Superior temporal gyrus (tissue), 1 donor: ENCODE measurements around the gene OR13C8.
"Not testable (repeated sequence)": the region's sequence is repeated elsewhere in the genome, so short reads cannot be mapped to it uniquely, and the experiment has no call there.

Experiments used
- DNase-seq: peaks from one replicate; pipeline ENCODE4 v3.0.0-alpha.2; 2016; ENCODE audit errors: extremely low spot score

Gene OR13C8, protein sequence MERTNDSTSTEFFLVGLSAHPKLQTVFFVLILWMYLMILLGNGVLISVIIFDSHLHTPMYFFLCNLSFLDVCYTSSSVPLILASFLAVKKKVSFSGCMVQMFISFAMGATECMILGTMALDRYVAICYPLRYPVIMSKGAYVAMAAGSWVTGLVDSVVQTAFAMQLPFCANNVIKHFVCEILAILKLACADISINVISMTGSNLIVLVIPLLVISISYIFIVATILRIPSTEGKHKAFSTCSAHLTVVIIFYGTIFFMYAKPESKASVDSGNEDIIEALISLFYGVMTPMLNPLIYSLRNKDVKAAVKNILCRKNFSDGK

DNA sequence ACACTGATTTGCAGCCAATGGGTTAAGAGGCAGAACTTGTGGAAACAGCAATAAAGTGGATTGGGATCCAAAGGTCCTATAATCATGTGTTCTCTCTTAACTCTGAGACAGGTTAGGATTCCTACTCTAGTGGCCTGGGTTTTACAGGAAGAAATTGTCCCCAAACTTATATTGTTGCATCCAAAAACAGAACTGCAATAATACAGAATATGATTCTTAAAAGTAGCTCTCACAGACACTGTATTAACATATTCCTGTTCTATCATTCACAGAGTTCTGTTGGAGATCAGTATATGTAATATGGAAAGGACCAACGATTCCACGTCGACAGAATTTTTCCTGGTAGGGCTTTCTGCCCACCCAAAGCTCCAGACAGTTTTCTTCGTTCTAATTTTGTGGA, at the start of gene OR13C8:
Gene OR13C8, plus strand, starts transcription at position 301 of the 400 bp plus-strand sequence. Its CDS starts 0 bp downstream, at position 301.
- no peak for DNase-seq

DNA sequence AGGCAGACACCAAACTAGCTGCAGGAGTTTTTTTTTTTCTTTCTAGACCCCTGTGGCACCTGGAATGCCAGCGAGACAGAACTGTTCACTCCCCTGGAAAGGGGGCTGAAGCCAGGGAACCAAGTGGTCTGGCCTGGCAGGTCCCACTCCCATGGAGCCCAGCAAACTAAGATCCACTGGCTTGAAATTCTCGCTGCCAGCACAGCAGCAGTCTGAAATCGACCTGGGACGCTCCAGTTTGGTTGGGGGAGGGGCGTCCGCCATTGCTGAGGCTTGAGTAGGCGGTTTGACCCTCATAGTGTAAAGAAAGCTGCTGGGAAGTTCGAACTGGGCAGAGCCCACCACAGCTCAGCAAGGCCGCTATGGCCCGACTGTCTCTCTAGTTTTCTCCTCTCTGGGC, 48.7 kb upstream of the OR13C8 start:
- not testable (repeated sequence) for DNase-seq

DNA sequence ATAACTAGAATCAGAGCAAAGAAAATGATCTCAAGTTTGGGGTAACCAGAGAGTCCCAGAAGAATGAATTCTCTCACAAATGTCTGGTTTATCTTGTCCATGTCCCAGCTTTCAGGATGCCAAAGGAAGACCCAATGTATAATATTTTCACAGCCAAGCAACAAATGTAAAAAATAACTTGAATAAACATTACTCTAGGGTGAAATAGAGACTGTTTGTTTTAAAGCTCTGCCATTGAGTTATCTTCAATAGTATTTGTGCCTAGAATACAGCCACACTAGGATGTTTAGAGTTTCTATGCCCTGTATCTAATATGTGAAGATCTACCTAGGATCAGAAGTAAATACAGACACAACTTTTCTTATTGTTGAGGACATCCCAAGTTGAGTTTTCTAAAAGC, 41.9 kb upstream of the OR13C8 start, which contains the start of gene OR13C4:
Gene OR13C4, minus strand, starts transcription at position 101 of the 400 bp plus-strand sequence. Its CDS starts 0 bp downstream, at position 101.
- no peak for DNase-seq

DNA sequence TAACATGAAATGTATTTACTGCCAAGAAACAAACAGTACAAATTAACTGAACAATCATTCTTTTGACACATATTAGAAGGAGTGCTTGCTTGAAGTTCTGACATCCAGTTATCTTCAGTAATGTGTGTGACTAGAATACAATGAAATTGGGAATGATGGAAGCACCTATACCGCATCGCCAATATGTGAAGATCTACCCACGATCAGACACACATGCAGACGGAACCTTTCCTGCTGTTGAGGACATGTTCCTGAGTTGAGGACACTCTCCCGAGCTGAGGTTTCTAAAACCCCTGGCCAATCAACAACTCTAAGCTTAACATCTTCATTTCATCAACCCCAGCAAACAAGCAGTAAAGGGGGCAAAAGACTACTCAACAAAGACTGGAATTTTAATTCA, 32.2 kb upstream of the OR13C8 start, which contains the start of gene OR13C3:
Gene OR13C3, minus strand, starts transcription at position 101 of the 400 bp plus-strand sequence. CDS start 133 bp downstream, outside the sequence.
- DNase-seq: no peak

DNA sequence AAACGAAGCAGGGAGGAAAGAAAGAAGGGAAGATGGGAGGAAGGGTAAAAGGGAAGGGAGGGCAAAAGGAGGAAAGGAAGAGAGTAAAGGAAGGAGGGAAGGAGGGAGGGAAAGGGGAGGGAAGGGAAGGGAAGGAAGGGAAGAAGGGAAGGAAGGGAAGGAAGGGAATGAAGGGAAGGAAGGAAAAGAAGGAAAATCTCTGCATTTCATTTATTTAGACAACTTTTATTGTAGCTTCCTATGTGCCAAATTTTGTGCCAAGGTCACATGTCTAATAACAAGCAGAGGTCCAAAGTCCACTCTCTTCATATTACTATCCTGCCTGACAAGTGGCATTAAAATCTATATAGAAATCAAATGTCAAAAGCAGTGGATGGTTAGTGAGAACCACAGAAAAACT, 29.7 kb upstream of the OR13C8 start:
- DNase-seq: no peak

DNA sequence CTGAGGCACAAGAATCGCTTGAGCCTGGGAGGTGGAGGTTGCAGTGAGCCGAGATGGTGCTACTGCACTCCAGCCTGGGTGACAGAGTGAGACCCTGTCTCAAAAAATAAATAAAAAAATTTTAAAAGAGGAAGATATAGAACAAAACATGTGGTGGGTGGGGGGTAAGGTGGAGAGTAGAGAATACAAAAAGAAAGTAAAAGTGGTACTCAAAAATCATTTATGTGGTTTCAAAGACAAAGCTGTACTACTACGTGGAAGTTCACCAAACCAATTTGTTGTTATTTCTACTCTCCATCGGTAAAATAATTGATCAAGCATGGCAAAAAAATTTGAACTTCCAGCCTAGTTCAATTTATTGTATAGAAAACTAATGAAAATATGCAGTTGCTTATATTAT, 24.3 kb upstream of the OR13C8 start:
- DNase-seq: no peak

DNA sequence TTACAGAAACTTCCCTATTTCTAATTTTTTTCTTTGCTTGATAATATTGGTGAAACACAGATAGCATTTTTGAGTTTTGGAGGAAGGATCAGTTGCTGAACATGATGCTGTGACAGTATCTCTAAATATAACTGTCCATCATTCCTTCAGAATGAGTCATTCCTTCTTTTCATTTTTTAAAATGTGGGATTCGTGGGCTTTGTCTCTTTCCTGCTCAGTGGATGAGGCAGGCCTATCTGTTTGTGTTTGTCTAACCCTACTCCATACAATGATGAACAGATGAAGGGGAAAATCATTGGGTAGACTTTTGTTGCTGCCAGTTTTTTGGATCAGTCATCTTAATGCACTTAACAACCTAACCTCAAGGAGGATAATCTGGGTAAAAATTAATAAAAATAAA, 15.7 kb upstream of the OR13C8 start:
- no peak for DNase-seq

DNA sequence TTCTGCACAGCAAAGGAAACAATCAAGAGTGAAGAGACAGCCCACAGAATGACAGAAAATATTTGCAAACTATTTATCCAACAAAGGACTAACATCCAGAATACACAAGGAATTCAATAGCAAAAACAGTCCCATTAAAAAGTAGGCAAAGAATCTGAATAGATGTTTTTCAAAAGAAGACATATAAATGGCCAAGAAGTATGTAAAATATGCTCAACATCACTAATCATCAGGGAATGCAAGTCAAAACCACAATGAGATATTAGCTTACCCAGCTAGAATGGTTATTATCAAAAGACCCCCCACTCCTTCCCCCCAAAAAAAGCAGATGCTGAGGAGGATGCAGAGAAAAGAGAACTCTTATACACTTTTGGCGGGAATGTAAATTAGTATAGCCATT, 13.4 kb upstream of the OR13C8 start:
- no peak for DNase-seq

DNA sequence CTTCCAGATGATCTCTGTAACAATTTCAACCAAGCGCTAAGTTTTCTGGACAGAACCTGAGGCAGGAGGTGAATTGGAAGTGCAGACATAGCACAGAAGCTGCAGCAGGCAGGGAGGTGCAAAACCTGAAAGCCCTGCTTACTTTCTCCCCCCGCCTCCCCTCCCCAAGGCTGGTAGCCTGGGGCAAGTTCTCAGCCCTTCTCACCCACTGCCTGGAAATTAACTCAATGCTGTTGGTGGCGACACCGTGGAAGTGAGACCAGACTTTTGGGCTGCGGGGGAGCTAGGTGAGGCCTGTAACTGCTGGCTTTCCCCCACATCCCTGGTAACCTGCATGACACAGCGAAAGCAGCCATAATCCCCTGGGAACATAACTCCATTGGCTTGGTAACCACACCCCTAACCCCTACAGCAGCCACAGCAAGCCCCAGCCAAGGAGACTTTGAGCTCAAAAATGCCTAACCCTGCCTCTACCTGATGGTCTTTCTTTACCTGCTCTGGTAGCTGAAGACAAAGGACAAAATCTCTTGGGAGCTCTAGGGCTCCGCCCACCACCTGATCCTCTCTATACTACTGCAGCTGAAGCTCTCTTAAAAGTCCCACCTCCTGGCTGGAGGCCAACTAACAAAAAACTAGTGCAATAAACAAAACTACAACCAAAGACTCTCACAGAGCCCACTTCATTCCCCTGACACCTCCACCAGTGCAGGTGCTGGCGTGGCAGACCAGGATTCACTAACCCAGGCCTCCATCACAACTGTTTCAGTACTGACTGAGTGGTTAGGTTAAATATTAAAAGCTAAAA, 11.9 kb upstream of the OR13C8 start:
- DNase-seq: no peak

DNA sequence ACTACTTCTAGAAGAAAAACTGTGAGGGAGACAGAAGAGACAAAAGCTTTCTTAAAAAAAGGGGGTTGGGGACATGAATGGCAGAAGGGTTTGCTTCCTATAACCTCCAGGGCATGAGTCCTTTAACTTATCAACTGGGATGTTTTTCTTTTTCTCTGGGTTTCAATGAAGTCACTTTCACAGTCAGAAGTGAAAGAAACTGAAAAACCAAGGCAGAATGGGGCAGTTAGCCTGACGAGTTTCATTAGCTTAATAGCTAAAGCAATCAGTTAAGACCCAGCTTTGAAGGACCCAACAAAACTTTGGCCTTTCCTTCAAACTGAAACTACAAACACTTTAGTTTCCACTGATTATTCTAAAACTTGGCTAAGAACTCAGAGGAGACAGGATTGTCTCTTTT, 4.6 kb upstream of the OR13C8 start:
- no peak for DNase-seq

DNA sequence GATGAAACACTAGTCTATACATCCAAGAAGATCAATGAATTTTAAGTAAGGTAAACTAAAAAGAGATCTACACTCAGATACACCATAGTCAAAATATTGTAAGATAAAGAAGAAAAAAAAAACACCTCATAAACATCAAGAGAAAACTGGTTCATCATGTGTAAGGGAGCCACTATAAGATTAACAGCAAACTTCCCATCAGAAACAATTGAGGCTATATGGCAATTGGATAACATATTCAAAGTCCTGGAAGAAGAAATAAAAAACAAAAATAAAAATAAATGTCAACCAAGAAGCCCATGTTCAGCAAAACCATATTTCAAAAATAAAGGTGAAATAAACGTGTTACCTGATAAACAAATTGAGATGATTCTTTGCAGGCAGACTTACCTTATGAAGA, 3.6 kb downstream of the OR13C8 start:
- DNase-seq: no peak

DNA sequence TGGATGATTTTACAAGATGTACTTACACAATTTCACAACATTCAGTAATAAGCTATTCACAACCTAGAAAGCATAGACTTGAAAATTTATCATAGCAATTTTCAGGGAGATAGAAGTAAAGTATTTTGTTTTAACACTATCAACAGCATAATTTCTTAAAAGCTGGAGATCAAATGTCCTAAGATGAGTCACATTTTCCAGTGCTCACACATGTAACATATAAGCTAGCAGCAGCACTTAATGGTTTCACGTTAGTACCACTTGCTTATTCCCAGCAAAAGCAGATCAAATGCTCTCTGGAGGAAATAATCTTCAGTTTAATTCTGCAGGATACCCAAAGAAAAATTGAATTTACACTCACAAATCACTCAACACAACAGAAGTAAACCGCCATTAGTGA, 6.5 kb downstream of the OR13C8 start:
- DNase-seq: no peak

DNA sequence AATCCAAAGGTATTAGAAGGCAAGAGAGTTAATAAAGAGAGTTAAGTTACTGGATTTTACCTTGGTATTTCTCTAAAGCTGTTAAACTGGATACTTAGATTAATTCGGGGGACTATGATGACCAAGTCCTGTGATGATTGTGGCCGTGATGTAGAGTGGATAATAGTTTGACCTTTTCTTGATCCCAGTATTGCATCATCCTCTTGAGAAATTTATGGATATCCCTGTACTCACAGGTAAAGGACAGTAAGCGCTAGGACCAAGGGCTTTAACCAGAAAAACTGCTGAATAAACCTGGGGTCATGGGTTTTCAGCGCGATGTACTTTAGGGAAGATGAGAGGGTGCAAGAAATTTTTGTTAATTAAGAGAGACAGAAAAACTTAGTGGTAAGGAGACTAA, 8.3 kb downstream of the OR13C8 start:
- DNase-seq: no peak

DNA sequence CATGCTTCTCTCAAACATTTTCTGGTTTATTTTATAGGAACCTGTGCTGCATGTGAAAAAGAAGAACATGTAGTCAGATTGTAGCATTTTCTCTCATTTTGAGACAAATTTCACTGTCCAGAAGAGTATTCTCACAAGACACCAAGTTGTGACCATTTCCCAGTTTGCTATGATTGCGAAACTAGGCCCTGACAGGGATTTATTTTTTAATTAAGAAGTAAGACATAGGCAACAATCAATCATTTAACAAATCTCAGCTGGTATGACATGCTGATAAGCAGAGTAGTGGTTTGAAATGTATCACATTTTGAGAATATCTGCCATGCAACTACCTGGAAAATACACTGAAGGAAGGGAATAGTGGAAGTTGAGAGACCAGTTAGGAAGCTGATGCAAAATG, 11.6 kb downstream of the OR13C8 start:
- DNase-seq: no peak

DNA sequence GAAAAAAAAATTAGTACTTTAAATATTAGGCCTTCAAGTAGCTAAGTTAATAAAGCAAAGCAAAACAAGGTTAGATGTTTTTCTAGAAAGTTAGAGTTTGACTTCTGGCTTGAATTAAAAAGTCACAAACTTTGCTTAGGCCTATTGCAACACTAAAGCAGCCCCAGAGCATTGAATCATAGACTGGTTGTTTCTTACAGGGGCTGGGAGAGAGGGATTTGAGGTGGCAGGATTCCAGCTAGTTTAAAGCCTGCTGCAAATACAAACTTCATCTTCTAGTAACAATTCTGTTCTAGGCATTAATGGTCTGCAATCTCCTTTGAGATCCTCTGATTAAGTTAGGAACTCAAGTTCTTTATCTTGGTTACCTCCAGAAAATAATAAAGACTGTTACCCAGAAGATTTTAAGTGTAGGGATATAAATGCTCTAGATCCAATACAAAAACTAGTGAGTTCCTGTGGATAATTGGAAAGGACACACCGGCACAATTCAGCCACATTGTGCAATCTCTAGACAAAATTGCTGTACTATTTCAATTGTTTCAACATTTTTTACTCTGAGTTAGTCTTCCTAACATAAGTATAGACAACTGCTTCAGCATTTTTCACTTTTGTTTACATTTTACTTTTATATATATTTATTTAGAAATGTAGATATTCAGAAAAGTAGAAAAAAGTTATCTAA, 17.7 kb downstream of the OR13C8 start:
- DNase-seq: no peak

DNA sequence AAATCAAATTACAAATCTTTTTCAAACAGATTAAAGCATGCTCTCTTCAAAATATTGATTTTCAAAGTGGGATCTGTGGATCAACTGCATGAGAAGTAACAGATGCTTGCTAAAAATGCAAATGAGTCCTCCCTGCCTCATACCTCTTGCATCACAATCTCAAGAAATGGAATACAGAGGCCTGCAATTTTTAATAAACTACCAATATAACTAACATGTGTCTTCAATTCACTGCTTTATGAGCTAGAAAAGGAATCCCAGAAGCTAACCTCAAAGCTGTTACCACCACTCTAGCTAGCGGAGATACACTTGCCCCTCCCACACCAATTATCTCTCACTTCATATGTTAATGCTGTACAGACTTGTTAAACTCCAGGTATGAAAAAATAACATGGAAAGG, 20.7 kb downstream of the OR13C8 start:
- DNase-seq: no peak

DNA sequence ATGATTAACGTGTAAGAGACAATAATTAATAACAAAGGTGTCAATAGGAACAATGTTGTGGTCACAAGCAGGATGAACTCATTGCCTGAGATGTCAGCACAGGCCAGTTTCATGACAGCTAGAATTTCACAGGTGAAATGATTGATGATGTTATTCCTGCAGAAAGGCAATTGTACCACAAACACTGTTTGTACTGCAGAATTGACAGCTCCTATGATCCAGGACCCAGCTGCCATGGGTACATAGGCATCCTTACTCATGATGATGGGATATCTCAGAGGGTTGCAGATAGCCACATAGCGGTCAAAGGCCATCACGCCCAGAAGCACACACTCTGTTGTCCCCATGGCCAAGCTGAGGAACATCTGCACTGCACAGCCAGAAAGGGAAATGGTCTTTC, 29.8 kb downstream of the OR13C8 start:
- not testable (repeated sequence) for DNase-seq

DNA sequence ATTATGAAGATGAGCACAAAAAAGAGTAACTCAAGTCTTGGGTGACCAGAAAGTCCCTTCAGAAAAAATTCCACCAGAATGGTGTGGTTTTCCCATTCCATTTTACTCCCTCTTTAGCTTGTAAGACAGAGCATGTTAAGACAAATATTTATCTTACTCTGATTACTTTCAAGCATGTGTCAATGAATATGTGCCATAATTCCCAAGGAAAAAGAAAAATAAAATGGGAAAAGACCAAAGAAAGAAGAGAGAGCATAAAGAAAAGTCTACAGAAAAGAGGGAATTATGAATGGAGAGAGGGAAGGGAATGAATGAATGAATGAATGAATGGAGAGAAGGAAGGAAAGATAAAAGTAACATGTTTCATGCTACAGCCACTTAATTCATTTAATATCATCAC, 30.3 kb downstream of the OR13C8 start, which contains the start of gene OR13C5:
Gene OR13C5, minus strand, starts transcription at position 101 of the 400 bp plus-strand sequence. Its CDS starts 0 bp downstream, at position 101.
- not testable (repeated sequence) for DNase-seq

DNA sequence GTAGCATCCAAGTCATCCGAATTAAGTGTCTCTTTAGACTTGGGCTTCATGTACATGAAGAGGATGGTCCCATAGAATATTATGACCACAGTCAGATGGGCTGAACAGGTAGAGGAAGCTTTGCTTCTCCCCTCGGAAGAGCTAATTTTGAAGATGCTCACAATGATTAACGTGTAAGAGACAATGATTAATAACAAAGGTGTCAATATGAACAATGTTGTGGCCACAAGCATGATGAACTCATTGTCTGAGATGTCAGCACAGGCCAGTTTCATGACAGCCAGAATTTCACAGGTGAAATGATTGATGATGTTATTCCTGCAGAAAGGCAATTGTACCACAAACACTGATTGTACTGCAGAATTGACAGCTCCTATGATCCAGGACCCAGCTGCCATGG, 35.8 kb downstream of the OR13C8 start:
- no peak for DNase-seq

DNA sequence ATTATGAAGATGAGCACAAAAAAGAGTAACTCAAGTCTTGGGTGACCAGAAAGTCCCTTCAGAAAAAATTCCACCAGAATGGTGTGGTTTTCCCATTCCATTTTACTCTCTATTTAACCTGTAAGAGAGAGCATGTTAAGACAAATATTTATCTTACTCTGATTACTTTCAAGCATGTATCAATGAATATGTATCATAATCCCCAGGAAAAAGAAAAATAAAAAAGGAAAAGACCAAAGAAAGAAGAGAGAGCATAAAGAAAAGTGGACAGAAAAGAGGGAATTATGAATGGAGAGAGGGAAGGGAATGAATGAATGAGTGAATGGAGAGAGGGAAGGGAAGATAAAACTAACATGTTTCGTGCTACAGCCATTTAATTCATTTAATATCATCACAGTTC, 36.6 kb downstream of the OR13C8 start, which contains the start of gene OR13C2:
Gene OR13C2, minus strand, starts transcription at position 101 of the 400 bp plus-strand sequence. Its CDS starts 0 bp downstream, at position 101.
- not testable (repeated sequence) for DNase-seq

DNA sequence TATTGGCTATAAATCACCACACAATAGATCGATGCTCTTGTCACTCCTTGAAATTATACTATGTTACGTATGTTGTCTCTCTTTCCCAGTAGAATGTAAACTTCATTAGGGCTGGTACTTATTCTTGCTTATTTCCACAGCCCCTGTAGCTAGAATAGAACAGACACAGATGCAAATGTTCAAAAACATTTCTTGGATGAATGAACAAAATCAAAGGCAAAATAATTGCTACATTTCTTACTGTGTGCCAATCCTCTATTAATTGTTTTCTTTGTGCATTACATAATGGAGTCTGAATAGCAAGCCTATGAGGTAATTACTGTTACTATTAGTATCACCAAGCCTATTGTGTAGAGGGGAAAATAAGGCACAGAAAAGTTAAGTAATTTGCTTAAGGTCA, 37.2 kb downstream of the OR13C8 start:
- no peak for DNase-seq

DNA sequence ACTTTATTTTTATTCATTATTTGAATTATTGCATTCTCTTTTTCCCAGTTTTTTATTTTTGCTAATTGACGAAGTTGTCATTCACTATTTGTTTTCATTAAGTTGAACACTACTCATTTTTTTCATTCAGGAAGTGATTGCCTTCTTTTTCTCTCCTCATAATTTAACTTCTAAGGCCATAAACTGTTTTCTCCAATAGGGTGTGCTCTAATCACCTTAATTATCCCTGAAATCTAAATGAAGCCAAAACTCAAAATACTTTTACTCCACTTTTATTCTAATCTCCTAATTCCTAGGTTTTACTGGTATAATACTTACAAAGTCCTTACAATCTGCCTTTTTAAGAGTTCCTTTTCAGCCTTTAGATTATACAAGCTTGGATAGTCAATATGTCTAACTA, 39.4 kb downstream of the OR13C8 start:
- no peak for DNase-seq
